Measurements from ENCODE around the gene KRTDAP.

The KRTDAP gene, protein sequence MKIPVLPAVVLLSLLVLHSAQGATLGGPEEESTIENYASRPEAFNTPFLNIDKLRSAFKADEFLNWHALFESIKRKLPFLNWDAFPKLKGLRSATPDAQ

DNA sequence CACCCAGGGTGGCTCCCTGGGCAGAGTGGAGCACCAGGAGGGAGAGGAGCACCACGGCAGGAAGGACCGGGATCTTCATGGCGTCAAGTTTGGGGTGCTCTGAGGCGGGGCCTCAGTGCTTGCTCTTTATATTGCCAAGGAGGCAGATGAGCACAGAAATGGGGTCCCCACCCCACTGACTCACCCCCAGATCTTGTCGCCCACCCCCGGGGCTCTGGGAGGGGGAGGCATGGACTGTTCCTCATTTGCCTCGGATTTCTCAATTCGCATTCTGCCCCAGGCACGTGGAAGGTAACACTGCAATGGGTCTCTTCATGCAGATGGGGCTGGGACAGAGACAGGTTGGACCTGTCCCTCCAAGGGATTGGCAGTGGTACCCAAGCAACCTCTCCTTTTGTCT, at the start of gene KRTDAP:
TSS of gene KRTDAP (minus strand) at position 101 of the 400 bp plus-strand sequence. CDS start at position 79, 22 bp downstream.
- DNase-seq (ENCODE audit: low read depth): no peak

GRCh38 chr19:35539850-35540249, 49.6 kb upstream of the KRTDAP start:
- DNase-seq (ENCODE audit: low read depth): no peak

- DNase-seq (ENCODE audit: low read depth): no peak
Measured at GRCh38 chr19:35539314-35539713, 49.0 kb upstream of the KRTDAP start.

GRCh38 chr19:35534803-35535480, 44.7 kb upstream of the KRTDAP start:
- no peak for DNase-seq (ENCODE audit: low read depth)

DNA sequence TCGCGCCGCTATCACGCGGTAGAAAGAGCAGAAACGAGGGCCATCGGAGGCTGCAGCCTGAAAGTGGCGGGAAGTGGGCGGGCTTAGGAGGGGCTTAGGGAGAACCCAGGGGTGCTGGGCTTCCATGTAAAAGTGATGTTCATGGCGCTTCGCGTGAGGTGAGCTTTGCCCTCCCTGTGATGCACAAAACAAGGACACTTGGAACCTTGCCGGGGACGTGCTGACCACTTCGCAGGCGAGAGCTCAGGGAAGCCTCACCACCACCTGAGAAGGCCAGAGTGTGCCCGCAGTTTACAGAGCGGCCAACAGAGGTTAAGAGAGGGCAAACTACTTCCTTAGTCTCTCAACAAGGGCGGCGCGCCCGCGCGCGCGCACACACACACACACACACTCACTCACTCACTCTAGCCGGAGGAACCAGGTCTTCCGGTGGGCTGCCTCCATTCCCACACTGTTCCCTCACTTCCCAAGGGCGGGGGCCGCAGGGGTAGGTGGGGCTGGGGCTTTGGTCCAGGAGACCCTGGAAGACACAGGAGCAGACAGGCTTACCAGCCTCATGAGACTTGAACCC, 43.6 kb upstream of the KRTDAP start:
- no peak for DNase-seq (ENCODE audit: low read depth)

DNA sequence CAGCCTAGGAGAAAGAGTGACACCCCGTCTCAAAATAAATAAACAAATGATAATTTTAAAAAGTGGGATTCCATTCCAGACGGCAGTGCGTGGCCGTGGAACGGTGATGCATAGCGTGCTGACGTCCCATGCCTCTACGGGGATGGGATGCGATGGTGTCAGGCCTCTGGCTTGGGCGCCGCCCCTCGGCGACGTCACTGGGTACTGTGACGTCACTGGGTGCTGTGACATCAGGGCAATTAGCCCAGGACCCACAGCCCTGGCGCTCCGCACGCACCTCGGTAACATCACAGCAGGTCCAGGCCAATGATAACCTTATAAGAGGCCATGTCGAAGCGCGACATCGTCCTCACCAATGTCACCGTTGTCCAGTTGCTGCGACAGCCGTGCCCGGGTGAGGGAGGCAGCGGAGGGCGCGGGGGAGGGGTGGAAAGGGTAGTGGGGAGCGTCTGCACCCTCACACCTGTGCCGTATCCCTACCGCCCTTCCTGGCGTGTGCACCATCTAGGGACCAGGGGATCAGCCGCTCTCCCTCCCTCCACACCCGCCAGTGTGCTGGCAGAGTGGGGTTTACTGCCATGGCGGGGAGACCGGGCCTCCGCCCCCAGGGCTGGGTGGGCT, 43.0 kb upstream of the KRTDAP start, which contains the start of gene GAPDHS:
TSS of gene GAPDHS (plus strand) at position 256 of the 621 bp plus-strand sequence. CDS start at position 328, 72 bp downstream.
- DNase-seq (ENCODE audit: low read depth): no peak

- no peak for DNase-seq (ENCODE audit: low read depth)
Measured at GRCh38 chr19:35531291-35531690, 41.0 kb upstream of the KRTDAP start.

GRCh38 chr19:35529241-35530218, 39.3 kb upstream of the KRTDAP start:
- no peak for DNase-seq (ENCODE audit: low read depth)

- DNase-seq (ENCODE audit: low read depth): no peak
Measured at GRCh38 chr19:35528218-35529038, 38.2 kb upstream of the KRTDAP start, which contains the start of gene SBSN. SBSN (minus strand) TSS chr19:35528311; CDS start chr19:35528281, 30 bp downstream.

GRCh38 chr19:35525873-35526272, 35.6 kb upstream of the KRTDAP start:
- DNase-seq (ENCODE audit: low read depth): no peak

- no peak for DNase-seq (ENCODE audit: low read depth)
Measured at GRCh38 chr19:35524181-35524837, 34.0 kb upstream of the KRTDAP start.

GRCh38 chr19:35522745-35523327, 32.6 kb upstream of the KRTDAP start:
- no peak for DNase-seq (ENCODE audit: low read depth)

- no peak for DNase-seq (ENCODE audit: low read depth)
Measured at GRCh38 chr19:35521124-35521743, 31.0 kb upstream of the KRTDAP start.

- DNase-seq (ENCODE audit: low read depth): no peak
Measured at GRCh38 chr19:35519291-35519690, 29.0 kb upstream of the KRTDAP start.

DNA sequence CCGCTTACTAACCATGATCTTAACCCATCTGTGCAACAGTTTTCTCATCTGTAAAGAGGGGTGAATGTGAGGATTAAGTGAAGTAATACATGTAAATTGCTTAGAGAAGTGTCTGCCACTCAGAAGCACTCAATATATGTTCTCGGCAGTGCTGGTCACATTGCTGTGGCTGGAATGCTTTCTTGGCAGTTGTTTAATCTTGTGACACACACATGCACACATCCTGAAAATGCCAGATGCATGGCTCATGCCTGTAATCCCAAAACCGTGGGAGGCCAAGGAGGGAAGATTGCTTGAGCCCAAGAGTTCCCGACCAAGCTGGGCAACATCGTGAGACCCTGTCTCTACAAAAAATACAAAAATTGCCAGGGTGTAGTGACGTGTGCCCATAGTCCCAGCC, 28.0 kb upstream of the KRTDAP start:
- DNase-seq (ENCODE audit: low read depth): no peak

DNA sequence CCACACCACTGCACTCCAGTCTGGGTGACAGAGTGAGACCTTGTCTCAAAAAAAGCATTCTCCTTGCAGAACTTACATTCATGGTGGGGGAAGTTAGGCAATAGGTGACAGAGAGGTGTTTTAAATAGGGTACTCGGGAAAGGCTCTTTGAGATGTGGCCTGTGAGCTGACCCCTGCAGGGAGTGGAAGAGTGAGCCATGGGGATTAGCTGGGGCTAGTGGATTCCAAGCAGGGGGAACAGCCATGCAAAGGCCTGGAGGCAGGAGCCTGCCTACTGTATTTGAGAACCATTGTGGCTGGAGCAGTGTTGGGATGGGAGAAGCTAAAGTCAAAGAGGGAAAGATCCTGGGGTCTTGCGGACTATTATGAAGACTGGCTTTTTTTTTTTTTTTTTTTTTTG, 27.1 kb upstream of the KRTDAP start:
- no peak for DNase-seq (ENCODE audit: low read depth)

DNA sequence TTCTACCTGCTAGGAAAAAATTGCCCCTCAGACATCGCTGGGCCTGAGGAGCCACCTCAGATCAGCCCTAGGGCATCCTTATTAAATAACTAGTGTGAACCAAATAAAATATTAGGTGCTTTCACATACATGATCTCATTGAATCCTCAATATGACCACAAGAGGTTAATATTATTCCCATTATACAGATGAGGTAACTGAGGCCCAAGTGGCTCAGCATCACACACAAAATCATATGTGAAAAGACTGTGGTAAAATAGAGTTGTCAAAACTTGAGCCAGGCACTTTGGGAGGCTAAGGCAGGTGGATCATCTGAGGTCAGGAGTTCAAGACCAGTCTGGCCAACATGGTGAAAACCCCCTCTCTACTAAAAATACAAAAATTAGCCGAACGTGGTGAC, 26.0 kb upstream of the KRTDAP start:
- no peak for DNase-seq (ENCODE audit: low read depth)

DNA sequence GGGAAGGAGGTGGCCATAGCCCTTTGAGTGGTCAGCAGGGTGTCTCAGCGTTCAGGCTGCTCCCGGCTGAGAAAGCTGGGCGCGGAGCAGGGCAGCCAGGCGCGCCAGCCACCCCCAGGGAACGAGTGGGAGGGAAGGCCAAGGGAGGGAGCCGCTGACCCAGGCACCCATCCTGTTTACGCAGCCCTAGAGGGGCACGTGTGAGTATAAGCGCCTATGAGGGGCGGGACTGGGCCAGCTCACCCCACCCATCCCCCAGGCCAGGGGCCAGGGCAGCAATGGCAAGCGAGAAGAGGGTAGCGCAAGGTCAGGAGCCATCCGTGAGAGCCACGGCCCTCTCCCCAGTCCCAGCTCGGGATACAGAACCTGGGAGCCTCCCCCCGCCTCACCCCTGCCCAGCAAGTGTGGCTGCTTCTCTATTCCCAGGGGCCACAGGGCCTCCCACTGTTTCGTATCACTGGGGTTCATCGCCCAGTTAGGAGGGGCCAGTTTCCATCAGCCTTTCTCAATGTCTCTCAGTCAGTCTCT, 24.1 kb upstream of the KRTDAP start:
- no peak for DNase-seq (ENCODE audit: low read depth)

GRCh38 chr19:35513628-35514281, 23.5 kb upstream of the KRTDAP start, which contains the start of gene DMKN:
DMKN (minus strand) TSS chr19:35513649; CDS start chr19:35513475, 174 bp downstream.
- no peak for DNase-seq (ENCODE audit: low read depth)

Data from stimulated activated CD8-positive, alpha-beta memory T cell treated with anti-CD3 and anti-CD28 coated beads, Interleukin-15, amount 100 ng/mL, for 1 hour (primary cell).